ACC112 (cell line): Measurements from ENCODE around the gene ATG3.
"Not testable (repeated sequence)": the region's sequence is repeated elsewhere in the genome, so short reads cannot be mapped to it uniquely, and the experiment has no call there.

Experiments
- H2AFZ ChIP-seq: fragments of 200-600 bp; sonication (generic); one replicate; pipeline ENCODE4 v1.6.0; 2017; ENCODE audit warnings: antibody characterized with exemption, low read length; ENCODE audit not compliant: unreplicated experiment
- H3K27ac ChIP-seq: fragments of 200-600 bp; sonication (generic); 2 replicates; pipeline ENCODE4 v1.5.1; 2014; ENCODE audit warnings: low read depth, mild to moderate bottlenecking, antibody characterized with exemption, low read length, moderate library complexity
- H3K27me3 ChIP-seq: fragments of 200-600 bp; sonication (generic); 2 replicates; pipeline ENCODE4 v1.6.1; 2014; ENCODE audit warnings: mild to moderate bottlenecking, antibody characterized with exemption, low read length, moderate library complexity, mixed read lengths; ENCODE audit not compliant: insufficient read depth
- H3K36me3 ChIP-seq: fragments of 200-600 bp; sonication (generic); 2 replicates; pipeline ENCODE4 v1.6.1; 2016; ENCODE audit warnings: mild to moderate bottlenecking, antibody characterized with exemption, low read length, moderate library complexity, mixed read lengths; ENCODE audit not compliant: insufficient read depth
- H3K4me1 ChIP-seq: fragments of 200-600 bp; sonication (generic); one replicate; pipeline ENCODE4 v1.6.1; 2016; ENCODE audit warnings: low read length, mixed read lengths; ENCODE audit not compliant: insufficient read depth, unreplicated experiment, control insufficient read depth
- H3K4me3 ChIP-seq: fragments of 200-600 bp; sonication (generic); 2 replicates; pipeline ENCODE4 v1.5.1; 2014; ENCODE audit warnings: mild to moderate bottlenecking, low read depth, low read length
- H3K79me2 ChIP-seq: fragments of 200-600 bp; sonication (generic); one replicate; pipeline ENCODE4 v1.6.0; 2016; ENCODE audit warnings: low read length; ENCODE audit not compliant: control insufficient read depth, unreplicated experiment, insufficient read depth

ATG3 gene

DNA sequence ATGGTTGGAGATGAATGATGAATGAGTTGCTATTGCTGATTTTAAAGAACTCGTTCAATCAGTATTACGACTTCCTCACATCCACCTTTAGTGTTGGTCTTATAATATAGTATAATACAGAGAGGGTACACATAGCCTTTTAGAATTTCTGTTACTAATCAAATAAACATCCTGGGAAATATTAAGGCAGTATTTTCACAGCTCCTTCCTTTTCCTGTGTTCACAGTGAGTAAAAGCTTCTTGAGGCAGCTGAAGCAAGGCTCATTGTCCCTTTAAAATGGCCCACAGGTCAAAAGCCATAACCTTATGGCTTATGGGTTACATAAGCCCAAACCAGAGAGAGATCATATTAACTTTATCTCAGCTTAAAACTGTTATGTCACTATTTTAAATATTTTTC, 61.1 kb downstream of the ATG3 start:
- no peaks in the 10 kb centered on the region for H3K36me3 ChIP-seq
- H3K4me1 ChIP-seq = no peaks in the 10 kb centered on the region
- no peaks in the 10 kb centered on the region for H3K27me3 ChIP-seq
- no peak overlapping the region for H3K27ac ChIP-seq
- H3K4me3 ChIP-seq = no peak overlapping the region
- no peaks in the 10 kb centered on the region for H3K79me2 ChIP-seq
- no peak overlapping the region for H2AFZ ChIP-seq

DNA sequence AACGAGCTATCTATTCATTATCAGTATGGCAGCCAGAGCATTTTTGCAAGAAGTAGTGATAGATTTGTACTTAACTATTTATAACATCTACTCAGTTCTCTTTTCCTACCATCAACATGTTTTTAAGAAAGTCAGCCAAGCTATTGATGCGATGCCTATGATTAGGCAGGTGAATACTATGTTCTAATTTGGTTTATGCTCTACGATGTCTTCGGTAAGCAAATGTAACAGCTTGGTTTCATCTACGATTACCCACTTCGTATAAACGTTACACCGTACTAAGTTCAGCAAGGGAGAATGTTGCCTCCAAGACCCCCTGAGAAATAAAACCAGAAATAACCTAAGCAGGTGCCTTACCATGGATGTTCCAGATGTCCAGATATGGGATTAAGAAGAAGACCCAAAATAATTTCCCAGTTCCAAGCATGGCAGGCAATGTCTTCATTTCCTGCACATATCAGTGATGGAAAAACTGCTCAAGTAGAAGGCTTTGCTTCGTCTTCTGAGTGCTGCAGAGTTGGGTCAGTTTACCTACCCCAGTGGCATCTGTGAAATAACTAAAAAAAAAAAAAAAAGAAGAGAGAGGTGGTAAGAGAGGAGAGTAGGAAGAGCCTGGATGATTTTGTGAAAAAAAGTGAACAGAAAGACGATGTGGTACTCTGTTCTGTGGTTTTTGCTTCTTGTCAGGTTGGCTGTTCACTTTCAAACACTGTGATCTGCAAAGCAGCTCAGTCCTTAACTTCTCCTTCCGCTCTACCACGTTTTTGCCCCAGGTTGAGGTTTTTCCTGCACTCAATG, 62.6 kb downstream of the ATG3 start, which contains the start of gene BTLA:
BTLA (minus strand) TSS at position 559 of the 798 bp plus-strand sequence; CDS start at position 445, 114 bp downstream.
- Histone ChIP-seq H3K79me2 (no peaks in the 10 kb centered on the region), H2AFZ (no peak within 1 kb of the TSS), H3K36me3 (no peaks in the 10 kb centered on the region), H3K4me1 (no peaks in the 10 kb centered on the region), H3K4me3 (no peak within 1 kb of the TSS), H3K27ac (no peak within 1 kb of the TSS), H3K27me3 (no peaks in the 10 kb centered on the region)

DNA sequence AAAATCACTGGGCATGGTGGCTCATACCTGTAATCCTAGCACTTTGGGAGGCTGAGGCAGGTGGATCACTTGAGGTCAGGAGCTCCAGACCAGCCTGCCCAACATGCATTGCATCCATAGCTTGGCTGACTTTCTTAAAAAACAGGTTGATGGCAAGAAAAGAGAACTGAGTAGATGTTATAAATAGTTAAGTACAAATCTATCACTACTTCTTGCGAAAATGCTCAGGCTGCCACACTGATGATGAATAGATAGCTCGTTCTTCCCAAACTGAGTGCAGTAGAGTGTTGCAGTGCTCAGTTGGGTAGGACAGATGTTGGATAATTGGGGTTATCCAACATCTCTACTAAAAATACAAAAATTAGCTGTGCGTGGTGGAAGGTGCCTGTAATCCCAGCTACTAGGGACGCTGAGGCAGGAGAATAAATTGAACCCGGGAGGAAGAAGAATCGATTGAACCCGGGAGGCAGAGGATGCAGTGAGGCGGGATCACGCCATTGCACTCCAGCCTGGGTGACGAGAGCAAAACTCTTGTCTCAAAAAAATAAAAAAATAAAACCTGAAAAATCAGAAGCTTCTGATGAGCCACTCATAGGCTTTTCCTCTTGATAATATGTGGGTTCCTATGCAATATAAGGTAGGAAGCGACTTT, 63.7 kb downstream of the ATG3 start:
- Histone ChIP-seq H3K27ac (no peak overlapping the region), H3K4me1 (no peaks in the 10 kb centered on the region), H3K27me3 (no peaks in the 10 kb centered on the region), H3K36me3 (no peaks in the 10 kb centered on the region), H3K79me2 (no peaks in the 10 kb centered on the region), H3K4me3 (no peak overlapping the region), H2AFZ (no peak overlapping the region)

DNA sequence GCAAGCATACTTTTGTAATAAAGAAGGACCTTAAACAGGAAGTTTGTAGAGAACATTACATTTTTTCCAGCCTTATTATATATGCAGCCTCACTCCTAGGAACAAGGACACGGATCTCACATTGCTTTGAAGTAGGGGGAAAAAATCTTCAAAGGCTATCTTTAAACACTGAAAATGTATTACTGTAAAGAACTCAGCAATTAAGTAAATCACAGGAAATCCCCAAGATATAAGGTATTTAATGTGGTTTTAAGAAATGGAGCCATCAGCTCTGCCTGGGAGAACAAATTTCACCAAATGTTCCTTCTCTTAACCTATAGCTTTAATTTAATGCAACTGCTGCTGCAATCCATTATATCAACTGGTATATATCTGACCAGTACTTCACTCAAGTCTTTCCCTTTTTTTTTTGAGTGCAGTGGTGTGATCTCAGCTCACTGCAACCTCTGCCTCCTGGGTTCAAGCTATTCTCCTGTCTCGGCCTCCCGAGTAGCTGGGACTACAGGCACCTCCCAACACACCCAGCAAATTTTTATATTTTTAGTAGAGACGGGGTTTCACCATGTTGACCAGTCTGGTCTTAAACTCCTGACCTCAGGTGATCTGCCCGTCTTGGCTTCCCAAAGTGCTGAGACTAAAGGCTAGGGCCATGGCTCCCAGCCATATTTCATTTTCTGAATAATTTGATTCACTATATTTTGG, 65.2 kb downstream of the ATG3 start:
- no peak overlapping the region for H3K27ac ChIP-seq
- H3K79me2 ChIP-seq = no peaks in the 10 kb centered on the region
- H3K4me1 ChIP-seq = no peaks in the 10 kb centered on the region
- H3K4me3 ChIP-seq = no peak overlapping the region
- no peaks in the 10 kb centered on the region for H3K36me3 ChIP-seq
- no peaks in the 10 kb centered on the region for H3K27me3 ChIP-seq
- no peak overlapping the region for H2AFZ ChIP-seq

DNA sequence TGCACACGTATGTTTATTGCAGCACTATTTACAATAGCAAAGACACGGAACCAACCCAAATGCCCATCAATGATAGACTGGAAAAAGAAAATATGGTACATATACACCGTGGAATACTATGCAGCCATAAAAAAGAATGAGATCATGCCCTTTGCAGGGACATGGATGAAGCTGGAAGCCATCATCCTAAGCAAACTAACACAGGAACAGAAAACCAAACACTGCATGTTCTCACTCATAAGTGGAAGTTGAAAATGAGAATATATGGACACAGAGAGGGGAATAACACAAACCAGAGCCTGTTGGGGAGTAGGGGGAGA, 67.4 kb downstream of the ATG3 start:
- H3K4me1 ChIP-seq, H3K27me3 ChIP-seq, H2AFZ ChIP-seq, H3K4me3 ChIP-seq, H3K27ac ChIP-seq, H3K79me2 ChIP-seq, H3K36me3 ChIP-seq: not testable (repeated sequence)

DNA sequence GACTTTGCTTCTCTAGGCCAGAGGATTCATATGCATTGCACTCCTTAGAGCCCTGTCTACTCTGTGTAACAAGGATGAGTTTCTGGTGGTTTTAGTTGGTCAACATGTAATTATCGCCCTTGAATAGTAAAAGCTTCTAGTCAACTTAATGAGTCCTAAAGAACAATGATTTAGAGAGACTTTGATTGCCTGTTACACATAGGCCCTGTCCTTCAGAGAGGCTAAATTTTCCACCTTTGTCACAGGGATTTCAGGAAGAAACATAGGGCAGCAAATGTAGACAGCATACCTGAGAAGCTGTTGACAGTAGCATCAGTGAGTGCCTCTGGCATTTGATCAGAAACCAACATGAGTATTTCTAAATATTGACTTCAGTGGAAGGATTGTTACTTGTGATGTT, 69.6 kb downstream of the ATG3 start:
- Histone ChIP-seq H3K4me1 (no peaks in the 10 kb centered on the region), H3K27me3 (no peaks in the 10 kb centered on the region), H3K79me2 (no peaks in the 10 kb centered on the region), H3K4me3 (no peak overlapping the region), H3K36me3 (no peaks in the 10 kb centered on the region), H3K27ac (no peak overlapping the region), H2AFZ (no peak overlapping the region)

DNA sequence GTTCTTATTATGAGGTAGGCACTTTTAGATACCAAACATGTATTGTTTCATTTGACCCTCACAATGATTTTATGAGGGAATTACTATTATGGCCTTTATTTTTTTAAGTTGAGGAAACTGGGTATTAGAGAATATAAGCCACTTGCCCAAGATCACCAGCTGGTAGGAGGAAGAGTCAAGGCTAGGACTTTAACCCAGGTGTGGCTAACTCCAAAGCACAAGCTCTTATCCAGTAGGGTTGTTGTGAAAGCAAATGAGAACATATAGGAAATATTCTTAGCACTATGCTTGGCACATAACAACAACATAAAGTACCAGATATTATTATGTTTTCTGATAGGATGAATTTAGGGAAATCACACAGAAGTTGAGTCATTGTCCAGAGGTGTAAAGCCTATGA, 70.4 kb downstream of the ATG3 start:
- Histone ChIP-seq H3K36me3 (no peaks in the 10 kb centered on the region), H2AFZ (no peak overlapping the region), H3K4me1 (no peaks in the 10 kb centered on the region), H3K27ac (no peak overlapping the region), H3K27me3 (no peaks in the 10 kb centered on the region), H3K4me3 (no peak overlapping the region), H3K79me2 (no peaks in the 10 kb centered on the region)

DNA sequence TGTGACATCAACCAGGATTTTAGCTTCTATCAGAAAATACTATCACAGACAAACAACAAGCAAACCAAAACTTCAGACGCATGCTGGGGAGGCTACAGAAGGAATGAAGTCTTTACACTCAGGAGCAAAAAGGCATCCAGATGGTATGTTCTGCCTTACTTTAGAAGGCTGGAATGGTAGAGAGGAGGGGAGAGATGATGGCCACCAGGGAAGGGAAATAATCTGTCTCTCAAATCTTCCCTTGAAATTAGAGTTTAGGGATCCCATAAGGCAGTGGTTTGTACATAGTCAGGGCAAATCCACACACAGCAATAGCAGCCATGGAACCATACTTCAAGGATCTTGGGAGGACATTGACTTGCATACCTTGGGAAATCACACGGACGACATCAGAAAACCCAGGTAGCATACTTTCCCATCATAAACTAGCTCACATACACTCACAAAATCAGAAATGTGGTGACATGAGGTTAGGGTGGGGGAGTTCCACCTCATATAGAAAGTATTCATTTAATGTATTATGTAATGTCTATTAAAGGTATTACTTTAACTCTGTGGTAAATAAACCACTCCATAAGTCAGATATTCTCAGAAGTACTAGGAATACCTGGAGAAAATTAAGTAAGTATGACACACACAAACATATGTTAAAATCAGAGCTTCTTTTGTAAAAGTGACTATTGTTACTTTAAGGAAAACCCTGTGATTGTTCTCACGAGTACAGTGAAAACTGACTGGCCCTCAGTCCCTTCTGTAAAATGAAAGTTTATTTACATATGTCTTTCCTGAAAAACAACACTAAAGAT, 71.9 kb downstream of the ATG3 start:
- Histone ChIP-seq H3K79me2 (no peaks in the 10 kb centered on the region), H3K27ac (no peak overlapping the region), H3K36me3 (no peaks in the 10 kb centered on the region), H2AFZ (no peak overlapping the region), H3K4me1 (no peaks in the 10 kb centered on the region), H3K27me3 (no peaks in the 10 kb centered on the region), H3K4me3 (no peak overlapping the region)

DNA sequence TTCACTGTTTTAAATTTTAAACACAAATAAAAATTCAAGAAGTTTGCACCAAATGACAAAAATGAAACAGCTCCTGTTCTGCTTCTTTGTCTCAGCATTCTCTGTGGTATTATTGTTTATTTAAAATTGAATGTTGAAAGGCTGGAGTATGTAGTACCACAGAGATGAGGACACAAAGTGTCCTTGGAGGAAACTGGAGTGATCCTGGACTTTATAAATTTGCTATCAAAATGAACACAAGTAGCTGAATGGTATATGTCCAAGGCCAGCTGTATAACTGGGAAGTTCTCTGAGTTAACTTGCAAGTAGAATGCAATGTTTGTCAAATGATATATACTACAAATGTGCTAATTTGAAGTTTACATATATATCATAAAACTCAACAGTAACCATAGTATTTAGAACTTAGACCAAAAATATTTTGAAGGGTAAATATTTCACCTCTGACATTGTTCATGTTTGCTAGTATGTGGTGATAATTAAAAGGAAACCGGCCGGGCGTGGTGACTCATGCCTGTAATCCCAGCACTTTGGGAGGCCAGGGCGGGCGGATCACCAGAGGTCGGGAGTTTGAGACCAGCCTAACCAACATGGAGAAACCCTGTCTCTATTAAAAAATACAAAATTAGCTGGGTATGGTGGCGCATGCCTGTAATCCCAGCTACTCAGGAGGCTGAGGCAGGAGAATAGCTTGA, 74.8 kb downstream of the ATG3 start:
- Histone ChIP-seq H3K4me3 (no peak overlapping the region), H3K79me2 (no peaks in the 10 kb centered on the region), H3K36me3 (no peaks in the 10 kb centered on the region), H2AFZ (no peak overlapping the region), H3K27me3 (no peaks in the 10 kb centered on the region), H3K27ac (no peak overlapping the region), H3K4me1 (no peaks in the 10 kb centered on the region)

DNA sequence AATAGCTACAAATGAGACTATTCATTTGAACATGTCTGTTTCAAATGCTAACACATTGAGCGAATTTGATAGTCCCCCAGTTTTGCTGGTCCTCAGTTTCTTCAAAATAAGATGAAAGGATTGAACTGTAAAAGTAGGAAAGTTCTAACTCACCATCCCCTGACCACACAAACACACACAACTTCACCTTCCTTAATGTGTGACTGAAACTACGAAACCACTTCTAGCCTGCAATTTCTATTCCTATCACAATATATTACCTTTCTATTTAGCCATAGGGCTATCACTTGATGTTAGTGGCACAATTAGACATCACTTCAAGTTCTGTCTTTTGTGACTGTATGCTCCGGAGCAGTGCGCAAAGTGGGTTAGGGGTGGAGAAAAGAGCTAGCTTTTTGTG, 77.4 kb downstream of the ATG3 start:
- Histone ChIP-seq H3K27me3 (no peaks in the 10 kb centered on the region), H3K4me1 (no peaks in the 10 kb centered on the region), H3K4me3 (no peak overlapping the region), H3K36me3 (no peaks in the 10 kb centered on the region), H3K27ac (no peak overlapping the region), H3K79me2 (no peaks in the 10 kb centered on the region), H2AFZ (no peak overlapping the region)
